HFFc6 (cell line): ENCODE measurements around the gene PRDM16. TPM values are rescaled to one million over a fixed set of nuclear protein-coding genes. Genes with fewer than 3 reads are reported as not detected.

ENCODE experiments used
- DNase-seq: peaks from one replicate; pipeline ENCODE4 v3.0.0-alpha.2; 2018
- H3K27ac Mint-ChIP-seq: 2 replicates; pipeline ENCODE4 v1.8.0; 2020; ENCODE audit warnings: mild to moderate bottlenecking, mixed read lengths
- H3K27me3 Mint-ChIP-seq: 2 replicates; pipeline ENCODE4 v1.8.0; 2021; ENCODE audit warnings: mild to moderate bottlenecking, moderate library complexity, mixed read lengths; ENCODE audit not compliant: insufficient read depth
- H3K36me3 Mint-ChIP-seq: 2 replicates; pipeline ENCODE4 v1.8.0; 2021; ENCODE audit warnings: low read depth, mixed read lengths
- H3K4me1 Mint-ChIP-seq: 2 replicates; pipeline ENCODE4 v1.8.0; 2020; ENCODE audit warnings: low read depth, mixed read lengths
- H3K4me3 Mint-ChIP-seq: 2 replicates; pipeline ENCODE4 v1.8.0; 2020; ENCODE audit warnings: mild to moderate bottlenecking, moderate library complexity, mixed read lengths
- H3K9me3 Mint-ChIP-seq: 2 replicates; pipeline ENCODE4 v1.8.0; 2020; ENCODE audit warnings: mild to moderate bottlenecking, mixed read lengths
- CTCF ChIP-seq: fragments of 200-600 bp; sonication (generic); IDR thresholded peaks from 2 replicates; pipeline ENCODE4 v1.5.0; 2021; ENCODE audit warnings: antibody characterized with exemption, mild to moderate bottlenecking
- total RNA-seq, 6 experiments: library from RNA; stranded (reverse); fragmentation: NEBNext Ultra II Directional; extraction: Animal tissue kit (Norgen Biotek cat#: 25700); gene quantifications; 2 replicates in 1 of 6; 3 replicates in 5 of 6; pipeline ENCODE4 v1.2.3, GENCODE V29; 2021

Gene PRDM16
- total RNA-seq, 6 experiments from 2014 or later = not detected

GRCh38 chr1:3295846-3296245, 226.8 kb downstream of the PRDM16 start:
- Mint-ChIP-seq H3K27ac (no peak overlapping the region), H3K27me3 (peaks cover 32% of the 10 kb centered on the region)
- no peak for DNase-seq

GRCh38 chr1:3296326-3296725, 227.3 kb downstream of the PRDM16 start:
- Mint-ChIP-seq H3K4me3 (no peak overlapping the region), H3K27ac (no peak overlapping the region), H3K4me1 (no peaks in the 10 kb centered on the region), H3K9me3 (0 out of 2 replicates have a peak, but pooled peaks cover 3% of the 10 kb centered on the region), H3K36me3 (no peaks in the 10 kb centered on the region), H3K27me3 (peaks cover 33% of the 10 kb centered on the region)
- no peak for TF ChIP-seq CTCF
- no peak for DNase-seq

More at GRCh38 chr1:3295846-3296245, 226.8 kb downstream of the PRDM16 start:
- Mint-ChIP-seq H3K4me1 (no peaks in the 10 kb centered on the region), H3K36me3 (no peaks in the 10 kb centered on the region), H3K4me3 (no peak overlapping the region), H3K9me3 (no peaks in the 10 kb centered on the region)
- TF ChIP-seq CTCF = no peak

- Mint-ChIP-seq H3K27me3 (peaks cover 36% of the 10 kb centered on the region), H3K9me3 (0 out of 2 replicates have a peak, but pooled peaks cover 8% of the 10 kb centered on the region), H3K4me1 (no peaks in the 10 kb centered on the region), H3K27ac (no peak overlapping the region), H3K36me3 (no peaks in the 10 kb centered on the region), H3K4me3 (no peak overlapping the region)
- no peak for TF ChIP-seq CTCF
- DNase-seq = no peak
Measured at GRCh38 chr1:3296826-3297225, 227.8 kb downstream of the PRDM16 start.

GRCh38 chr1:3297756-3298155, 228.8 kb downstream of the PRDM16 start:
- DNase-seq = no peak
- TF ChIP-seq CTCF = no peak
- H3K4me1 Mint-ChIP-seq = no peaks in the 10 kb centered on the region
- H3K27me3 Mint-ChIP-seq = peaks cover 41% of the 10 kb centered on the region
- H3K27ac Mint-ChIP-seq = no peak overlapping the region
- 0 out of 2 replicates have a peak, but pooled peaks cover 4% of the 10 kb centered on the region for H3K36me3 Mint-ChIP-seq
- 0 out of 2 replicates have a peak, but pooled peaks cover 14% of the 10 kb centered on the region for H3K9me3 Mint-ChIP-seq
- no peak overlapping the region for H3K4me3 Mint-ChIP-seq

GRCh38 chr1:3298197-3298596, 229.2 kb downstream of the PRDM16 start:
- peaks cover 39% of the 10 kb centered on the region for H3K27me3 Mint-ChIP-seq
- H3K27ac Mint-ChIP-seq = no peak overlapping the region
- DNase-seq = no peak
- 0 out of 2 replicates have a peak, but pooled peaks cover 14% of the 10 kb centered on the region for H3K9me3 Mint-ChIP-seq
- no peak for TF ChIP-seq CTCF
- H3K4me1 Mint-ChIP-seq = no peaks in the 10 kb centered on the region
- H3K4me3 Mint-ChIP-seq = no peak overlapping the region
- 0 out of 2 replicates have a peak, but pooled peaks cover 4% of the 10 kb centered on the region for H3K36me3 Mint-ChIP-seq
